GM23248 (cell line): ENCODE results near the gene IL21R. TPM values are rescaled to one million over a fixed set of nuclear protein-coding genes. Genes with fewer than 3 reads are reported as not detected.

Experiments
- DNase-seq: peaks from one replicate; pipeline ENCODE4 v3.0.0-alpha.2; 2015
- H2AFZ ChIP-seq: fragments of 200-600 bp; sonication (generic); 2 replicates; pipeline ENCODE4 v1.6.1; 2016; ENCODE audit warnings: antibody characterized with exemption
- H3F3A ChIP-seq: fragments of 200-600 bp; sonication (generic); 2 replicates; pipeline ENCODE4 v1.6.1; 2016; ENCODE audit warnings: mild to moderate bottlenecking, antibody characterized with exemption, mixed run types; ENCODE audit not compliant: insufficient read depth
- H3K27ac ChIP-seq: fragments of 200-600 bp; sonication (generic); 2 replicates; pipeline ENCODE4 v1.5.1; 2016; ENCODE audit warnings: mild to moderate bottlenecking
- H3K27me3 ChIP-seq: fragments of 200-600 bp; sonication (generic); replicated peaks from 2 replicates; pipeline ENCODE4 v1.6.1; 2016; ENCODE audit warnings: mild to moderate bottlenecking; ENCODE audit not compliant: insufficient read depth
- H3K36me3 ChIP-seq: fragments of 200-600 bp; sonication (generic); 2 replicates; pipeline ENCODE4 v1.6.1; 2016; ENCODE audit warnings: low read depth, mild to moderate bottlenecking
- H3K4me1 ChIP-seq: fragments of 200-600 bp; sonication (generic); 2 replicates; pipeline ENCODE4 v1.6.1; 2016; ENCODE audit warnings: mild to moderate bottlenecking; ENCODE audit not compliant: insufficient read depth
- H3K4me2 ChIP-seq: fragments of 200-600 bp; sonication (generic); one replicate; pipeline ENCODE4 v1.6.1; 2016; ENCODE audit warnings: mild to moderate bottlenecking; ENCODE audit not compliant: unreplicated experiment
- H3K4me3 ChIP-seq: fragments of 200-600 bp; sonication (generic); 2 replicates; pipeline ENCODE4 v1.5.1; 2016; ENCODE audit warnings: mild to moderate bottlenecking
- H3K79me2 ChIP-seq: fragments of 200-600 bp; sonication (generic); 2 replicates; pipeline ENCODE4 v1.6.1; 2016; ENCODE audit warnings: mild to moderate bottlenecking; ENCODE audit not compliant: insufficient read depth
- H3K9ac ChIP-seq: fragments of 200-600 bp; sonication (generic); 2 replicates; pipeline ENCODE4 v1.6.1; 2016; ENCODE audit warnings: mild to moderate bottlenecking
- H3K9me2 ChIP-seq: fragments of 200-600 bp; sonication (generic); 2 replicates; pipeline ENCODE4 v1.6.1; 2016; ENCODE audit warnings: mixed run types, mild to moderate bottlenecking, moderate library complexity; ENCODE audit not compliant: insufficient read depth
- H3K9me3 ChIP-seq: fragments of 200-600 bp; sonication (generic); one replicate; pipeline ENCODE4 v1.6.1; 2017; ENCODE audit warnings: low read depth
- H4K20me1 ChIP-seq: fragments of 200-600 bp; sonication (generic); 2 replicates; pipeline ENCODE4 v1.6.0; 2016; ENCODE audit not compliant: insufficient read depth
- EZH2 ChIP-seq: fragments of 200-600 bp; sonication (generic); IDR thresholded peaks from 2 replicates; pipeline ENCODE4 v1.6.1; 2018; ENCODE audit warnings: antibody characterized with exemption, mild to moderate bottlenecking; ENCODE audit not compliant: insufficient read depth, poor library complexity, severe bottlenecking
- EZH2phosphoT487 ChIP-seq: fragments of 200-600 bp; sonication (generic); IDR thresholded peaks from 2 replicates; pipeline ENCODE4 v1.6.1; 2018; ENCODE audit warnings: antibody characterized with exemption, moderate library complexity, mild to moderate bottlenecking, low read depth; ENCODE audit not compliant: insufficient read depth
- WGBS, 2 experiments: methylation state at CpG; one replicate each; pipeline ENCODE4 v1.1.6; 2015 to 2017; ENCODE audit warnings: low lambda C conversion rate in 2 of 2, low coverage in 1 of 2; ENCODE audit errors: missing lambda C conversion rate in 2 of 2; 5-methylcytosine and 5-hydroxymethylcytosine counted together
- in situ Hi-C: fragments of 300-500 bp; cut with MboI; formaldehyde crosslinking; loops from 2 replicates; pipeline ENCODE4 v1.15.0; 2020
- polyA plus RNA-seq: library from polyadenylated mRNA; unstranded; fragments of >200 nt; fragmentation: Nextera tagmentation; extraction: Ambion mirVana; gene quantifications from 2 replicates; pipeline ENCODE4 v1.2.1, GENCODE V29; 2016
- total RNA-seq: library from RNA; depleted of rRNA; stranded (reverse); fragments of >200 nt; shearing (Covaris generic); gene quantifications from 2 replicates; pipeline ENCODE4 v1.2.3, GENCODE V29; 2014

The IL21R gene
- total and polyA plus RNA-seq, 2 experiments from 2014 or later = 1.2 to 1.5 TPM

DNA sequence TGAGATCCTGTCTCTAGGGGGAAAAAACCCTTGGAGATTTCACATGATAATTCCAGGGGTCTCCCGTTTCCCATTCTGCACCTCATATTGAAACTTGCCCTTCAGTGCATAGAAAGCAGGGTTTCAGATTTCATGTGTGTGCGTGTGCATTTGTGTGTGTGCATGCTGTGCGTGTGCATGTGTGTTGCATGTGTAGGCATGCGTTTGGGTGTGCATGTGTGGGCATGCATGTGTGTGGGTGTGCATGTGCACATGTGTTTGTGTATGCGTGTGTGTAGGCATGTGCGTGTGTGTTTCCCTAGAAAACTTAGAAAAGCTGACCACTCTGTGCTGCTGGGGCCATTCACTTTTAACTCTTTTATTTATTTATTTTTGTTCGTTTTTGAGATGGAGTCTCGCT, 40.0 kb downstream of the IL21R start:
- H3K4me2 ChIP-seq = no peak overlapping the region
- no peak overlapping the region for H3K27ac ChIP-seq
- no peaks in the 10 kb centered on the region for H3K9me2 ChIP-seq
- no peaks in the 10 kb centered on the region for H3K36me3 ChIP-seq
- H3K79me2 ChIP-seq = no peaks in the 10 kb centered on the region
- H3K9me3 ChIP-seq = no peaks in the 10 kb centered on the region
- no peak overlapping the region for H3K4me3 ChIP-seq
- no peaks in the 10 kb centered on the region for H3F3A ChIP-seq
- no peak for DNase-seq
- WGBS, 2 experiments = 84% methylated on average over 8 of the region's 8 CpGs
- no peaks in the 10 kb centered on the region for H3K27me3 ChIP-seq
- no peaks in the 10 kb centered on the region for H4K20me1 ChIP-seq
- H3K4me1 ChIP-seq = 0 out of 2 replicates have a peak, but pooled peaks cover 6% of the 10 kb centered on the region
- H2AFZ ChIP-seq = no peak overlapping the region
- TF ChIP-seq EZH2phosphoT487 = no peak
- TF ChIP-seq EZH2 = no peak
- H3K9ac ChIP-seq = no peak overlapping the region
- in situ Hi-C loops = loop anchor here (25.0 kb wide), 1 partner anchor 1605 kb away; no protein-coding TSS in a partner anchor

DNA sequence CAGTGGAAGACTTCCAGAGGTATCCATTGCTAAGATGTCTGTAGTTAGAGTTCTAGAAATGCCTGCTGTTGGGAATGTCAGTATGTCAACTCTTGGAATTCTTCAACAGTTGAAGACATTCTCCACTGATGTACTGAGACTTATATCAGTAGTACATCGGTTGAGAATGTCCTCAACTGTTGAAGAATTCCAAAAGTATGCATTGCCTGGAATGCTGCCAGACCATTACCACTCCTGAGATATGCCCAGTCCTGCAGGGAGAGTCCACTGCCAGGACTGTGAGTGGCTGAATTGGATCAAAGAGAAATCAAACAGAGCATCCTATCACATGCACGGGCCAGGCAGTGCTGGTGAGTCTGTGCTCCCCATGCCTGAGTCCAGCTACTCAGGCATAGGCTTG, 42.0 kb downstream of the IL21R start:
- H3K27ac ChIP-seq = no peak overlapping the region
- no peaks in the 10 kb centered on the region for H3K36me3 ChIP-seq
- H3K4me2 ChIP-seq = no peak overlapping the region
- 46 to 58% methylated on average over 2 of the region's 2 CpGs for WGBS, 2 experiments
- no peak overlapping the region for H3K9ac ChIP-seq
- no peaks in the 10 kb centered on the region for H3K27me3 ChIP-seq
- in situ Hi-C loops = loop anchor here (25.0 kb wide), 1 partner anchor 1607 kb away; no protein-coding TSS in a partner anchor
- no peaks in the 10 kb centered on the region for H3K79me2 ChIP-seq
- H4K20me1 ChIP-seq = no peaks in the 10 kb centered on the region
- TF ChIP-seq EZH2 (no peak), EZH2phosphoT487 (no peak)
- 0 out of 2 replicates have a peak, but pooled peaks cover 6% of the 10 kb centered on the region for H3K4me1 ChIP-seq
- H3K9me3 ChIP-seq = no peaks in the 10 kb centered on the region
- DNase-seq = peak; percentile 69
- no peak overlapping the region for H3K4me3 ChIP-seq
- H3K9me2 ChIP-seq = no peaks in the 10 kb centered on the region
- no peaks in the 10 kb centered on the region for H3F3A ChIP-seq
- no peak overlapping the region for H2AFZ ChIP-seq

DNA sequence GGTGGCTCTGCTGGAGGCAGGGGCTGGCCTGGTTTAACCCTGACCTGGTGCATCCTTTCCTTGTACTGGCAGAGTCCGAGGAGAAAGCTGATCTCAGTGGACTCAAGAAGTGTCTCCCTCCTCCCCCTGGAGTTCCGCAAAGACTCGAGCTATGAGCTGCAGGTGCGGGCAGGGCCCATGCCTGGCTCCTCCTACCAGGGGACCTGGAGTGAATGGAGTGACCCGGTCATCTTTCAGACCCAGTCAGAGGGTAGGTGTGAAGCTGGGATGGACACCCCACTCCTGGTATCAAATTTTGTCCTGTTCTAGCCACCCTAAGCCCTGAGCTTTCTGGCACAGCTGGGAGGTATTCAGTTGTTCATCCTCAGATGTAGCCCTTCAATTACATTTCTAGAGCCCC, 42.5 kb downstream of the IL21R start:
- no peak overlapping the region for H3K9ac ChIP-seq
- H3K4me1 ChIP-seq = 0 out of 2 replicates have a peak, but pooled peaks cover 6% of the 10 kb centered on the region
- TF ChIP-seq EZH2phosphoT487 (no peak), EZH2 (no peak)
- in situ Hi-C loops = loop anchor here (25.0 kb wide), 1 partner anchor 1607 kb away; no protein-coding TSS in a partner anchor
- no peak overlapping the region for H2AFZ ChIP-seq
- H3K27me3 ChIP-seq = no peaks in the 10 kb centered on the region
- no peak overlapping the region for H3K27ac ChIP-seq
- no peaks in the 10 kb centered on the region for H4K20me1 ChIP-seq
- H3K9me2 ChIP-seq = no peaks in the 10 kb centered on the region
- no peak for DNase-seq
- WGBS, 2 experiments = 79 to 84% methylated on average over 5 of the region's 5 CpGs
- H3K4me2 ChIP-seq = no peak overlapping the region
- no peak overlapping the region for H3K4me3 ChIP-seq
- H3K79me2 ChIP-seq = no peaks in the 10 kb centered on the region
- no peaks in the 10 kb centered on the region for H3K9me3 ChIP-seq
- no peaks in the 10 kb centered on the region for H3F3A ChIP-seq
- no peaks in the 10 kb centered on the region for H3K36me3 ChIP-seq

DNA sequence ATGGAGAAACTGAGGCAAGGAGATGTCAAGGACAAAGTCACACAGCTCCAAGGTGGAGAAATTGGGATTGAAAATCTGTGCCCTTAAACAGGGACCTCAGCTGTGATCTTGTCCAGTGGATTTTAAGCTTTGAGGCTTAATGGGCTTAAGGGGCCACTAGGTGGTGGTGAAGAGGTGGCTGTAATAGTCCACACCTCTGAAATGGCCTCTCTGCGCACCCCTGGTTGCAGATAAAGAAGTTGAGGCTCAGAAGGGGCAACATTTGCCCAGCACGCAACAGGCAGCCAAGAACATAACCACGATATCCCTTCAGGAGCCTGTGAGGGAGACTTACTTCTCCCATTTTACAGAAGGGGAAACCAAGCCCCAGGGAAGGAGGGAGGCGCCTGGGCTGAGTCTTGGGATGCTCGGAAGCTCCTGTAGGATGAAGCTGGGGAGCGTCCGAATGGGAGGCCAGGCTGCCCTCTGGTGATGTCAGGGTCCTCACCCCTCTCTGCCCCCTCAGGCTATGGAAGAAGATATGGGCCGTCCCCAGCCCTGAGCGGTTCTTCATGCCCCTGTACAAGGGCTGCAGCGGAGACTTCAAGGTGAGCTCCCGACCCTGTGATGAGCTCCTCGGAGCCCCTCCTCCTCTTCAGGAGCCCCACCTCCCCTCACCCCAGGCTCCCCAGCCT, 43.7 kb downstream of the IL21R start:
- H2AFZ ChIP-seq = no peak overlapping the region
- H3K27ac ChIP-seq = no peak overlapping the region
- no peak for DNase-seq
- H3K9me3 ChIP-seq = no peaks in the 10 kb centered on the region
- no peak overlapping the region for H3K9ac ChIP-seq
- H3K27me3 ChIP-seq = no peaks in the 10 kb centered on the region
- H3K4me2 ChIP-seq = no peak overlapping the region
- H3F3A ChIP-seq = no peaks in the 10 kb centered on the region
- WGBS, 2 experiments = 84 to 89% methylated on average over 11 to 12 of the region's 12 CpGs
- H3K9me2 ChIP-seq = no peaks in the 10 kb centered on the region
- in situ Hi-C loops = loop anchor here (25.0 kb wide), 1 partner anchor 1608 kb away; no protein-coding TSS in a partner anchor
- H3K4me3 ChIP-seq = no peak overlapping the region
- no peaks in the 10 kb centered on the region for H3K79me2 ChIP-seq
- peaks cover 14% of the 10 kb centered on the region; the same call in 1 of the 2 replicates for H3K4me1 ChIP-seq
- no peaks in the 10 kb centered on the region for H4K20me1 ChIP-seq
- no peaks in the 10 kb centered on the region for H3K36me3 ChIP-seq
- TF ChIP-seq EZH2 (no peak), EZH2phosphoT487 (no peak)
